Measurements from ENCODE around the gene MYL6.
"Not testable (repeated sequence)": the region's sequence is repeated elsewhere in the genome, so short reads cannot be mapped to it uniquely, and the experiment has no call there.

MYL6 gene

GRCh38 chr12:56156464-56157200 lies 1.5 kb upstream of the MYL6 start:
- DNase-seq (ENCODE audit: low read depth in 3 of 3), result not testable (repeated sequence)

GRCh38 chr12:56157201-56158028 lies 744 bp upstream of the MYL6 start:
- DNase-seq (ENCODE audit: low read depth in 3 of 3), result peak; percentile 29 to 52 (median 38)

DNA sequence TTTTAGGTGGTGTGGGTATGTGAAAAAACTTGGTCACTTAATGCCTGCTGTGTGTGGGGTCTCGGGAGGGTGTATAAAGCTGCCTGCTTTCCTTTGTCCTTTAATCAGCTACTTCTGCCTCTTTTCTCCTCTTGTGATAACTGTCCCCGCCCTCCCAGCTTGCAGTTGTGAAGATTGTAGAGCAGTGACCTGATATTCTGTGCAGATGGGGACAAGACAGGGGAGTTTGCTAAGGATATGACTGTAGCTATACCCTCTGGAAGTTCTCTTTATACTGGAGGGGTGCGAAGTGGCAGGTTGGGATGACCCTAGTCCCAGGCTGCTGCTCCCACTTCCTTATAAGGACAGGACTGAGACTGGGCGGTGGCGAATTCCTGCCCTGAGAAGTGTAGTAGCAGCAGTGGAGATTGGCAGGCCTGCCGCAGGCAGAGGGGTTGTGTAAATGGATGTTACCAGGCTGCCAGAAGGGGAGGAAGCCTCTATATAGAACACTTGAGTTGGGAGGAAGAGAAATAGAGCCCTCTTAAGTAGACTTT lies 835 bp downstream of the MYL6 start:
- DNase-seq (ENCODE audit: low read depth in 3 of 3), result peak in 1 of 3 experiments; percentile 37

GRCh38 chr12:56159482-56160192 lies 1.5 kb downstream of the MYL6 start:
- DNase-seq (ENCODE audit: low read depth in 3 of 3), result no peak

GRCh38 chr12:56160193-56160763 lies 2.1 kb downstream of the MYL6 start:
- peak; percentile 34 to 60 (median 36) for DNase-seq (ENCODE audit: low read depth in 3 of 3)

GRCh38 chr12:56160894-56161689 lies 2.9 kb downstream of the MYL6 start:
- no peak for DNase-seq (ENCODE audit: low read depth in 3 of 3)

DNA sequence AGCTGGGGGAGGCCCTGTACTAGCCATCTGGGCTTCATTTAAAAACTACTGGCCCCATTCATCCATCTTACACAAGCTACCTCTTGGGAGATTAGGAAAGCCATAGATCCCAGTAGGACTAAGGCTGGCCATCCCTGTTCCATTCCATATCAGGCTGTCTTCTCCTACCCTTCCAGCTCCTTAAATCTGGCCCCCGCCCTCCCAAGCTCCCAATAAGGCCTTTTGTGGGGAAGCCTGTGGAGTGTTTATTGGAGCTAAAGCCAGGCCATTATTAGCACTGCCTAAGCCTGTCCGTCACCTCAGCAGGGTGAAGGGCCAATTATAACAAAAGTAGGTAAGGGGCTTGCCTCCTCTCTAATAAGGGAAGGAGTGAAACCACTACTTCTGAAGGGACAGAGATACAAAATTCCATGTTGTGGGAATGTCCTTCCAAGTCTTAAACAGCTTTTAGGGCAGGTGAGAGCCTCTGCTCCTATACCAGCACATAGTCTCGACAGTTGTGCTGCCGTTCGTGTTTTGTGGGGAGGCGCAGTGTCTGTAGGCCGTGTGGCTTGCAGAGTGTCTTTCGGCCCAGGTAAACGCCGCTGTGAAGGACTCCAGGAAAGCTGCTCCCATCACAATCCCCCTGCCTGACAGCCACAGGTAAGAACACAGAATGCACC lies 3.7 kb downstream of the MYL6 start:
- no peak for DNase-seq (ENCODE audit: low read depth in 3 of 3)

- DNase-seq (ENCODE audit: low read depth in 3 of 3), result no peak
These were observed 4.5 kb downstream of the MYL6 start for GRCh38 chr12:56162468-56163290.

DNA sequence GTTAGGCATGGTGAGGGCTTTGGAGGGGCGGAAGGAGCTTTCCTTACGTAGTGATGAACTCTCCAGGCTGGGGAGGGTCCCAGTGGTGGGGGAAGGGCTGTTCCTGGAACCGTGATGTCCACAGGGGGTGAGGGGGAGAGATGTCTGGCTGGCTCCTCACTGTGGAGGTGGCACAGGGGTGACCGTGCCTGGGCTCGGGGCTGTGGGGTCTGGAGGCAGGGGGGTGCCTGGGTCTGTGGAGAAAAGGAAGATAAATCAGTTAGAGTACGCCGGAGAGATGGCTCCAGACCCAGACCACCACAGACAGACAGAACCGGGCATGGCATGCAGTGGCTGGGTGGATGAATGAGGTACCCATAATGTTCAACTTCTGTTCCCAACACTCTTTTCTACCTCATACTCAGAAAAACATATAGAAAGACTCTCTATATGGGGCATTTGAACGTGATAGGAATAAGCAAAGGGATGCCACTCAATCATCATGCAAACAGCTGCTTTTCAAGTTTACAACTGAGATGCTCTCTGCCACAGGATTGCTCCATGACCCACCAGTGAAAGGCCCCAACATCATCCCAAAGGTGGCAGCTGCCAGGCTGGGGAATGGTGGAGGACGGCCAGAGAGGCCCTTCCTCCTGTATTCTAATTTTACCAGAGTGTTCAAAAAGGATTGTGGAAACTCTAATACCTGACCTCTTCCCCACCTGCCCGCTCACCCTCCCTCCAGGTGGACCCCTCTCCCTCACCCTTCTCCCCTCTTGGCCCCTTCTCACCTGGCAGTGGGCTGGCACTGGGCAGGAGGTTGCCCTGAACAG lies 5.6 kb downstream of the MYL6 start:
- no peak for DNase-seq (ENCODE audit: low read depth in 3 of 3)

- no peak for DNase-seq (ENCODE audit: low read depth in 3 of 3)
These were observed 6.2 kb downstream of the MYL6 start for GRCh38 chr12:56164345-56164729.

- no peak for DNase-seq (ENCODE audit: low read depth in 3 of 3)
These were observed 7.2 kb downstream of the MYL6 start for GRCh38 chr12:56165369-56165768.

- no peak for DNase-seq (ENCODE audit: low read depth in 3 of 3)
These were observed 11.1 kb downstream of the MYL6 start for GRCh38 chr12:56169229-56169759.

- no peak for DNase-seq (ENCODE audit: low read depth in 3 of 3)
These were observed 14.7 kb downstream of the MYL6 start for GRCh38 chr12:56172839-56173238.

- no peak for DNase-seq (ENCODE audit: low read depth in 3 of 3)
These were observed 20.2 kb downstream of the MYL6 start for GRCh38 chr12:56178347-56178746.

DNA sequence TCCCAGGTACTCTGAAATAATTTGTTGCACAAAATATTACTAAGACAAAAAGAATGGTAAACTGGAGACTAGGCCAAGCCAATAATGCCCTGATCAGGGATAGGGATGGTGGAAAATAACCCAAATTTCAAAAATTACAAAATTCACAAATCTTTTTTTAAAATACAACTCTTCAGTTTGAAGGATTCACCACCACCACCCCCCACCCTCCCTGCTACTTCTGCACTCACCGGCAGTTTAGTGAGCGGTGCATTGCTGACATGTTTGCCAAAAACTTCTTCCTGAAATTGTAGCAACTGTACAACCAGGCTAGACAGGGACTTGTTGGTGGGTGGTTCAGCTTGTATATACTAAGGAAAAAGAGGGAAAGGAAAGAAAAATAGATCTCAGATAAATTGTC lies 28.8 kb downstream of the MYL6 start:
- DNase-seq (ENCODE audit: low read depth in 3 of 3), result no peak

DNA sequence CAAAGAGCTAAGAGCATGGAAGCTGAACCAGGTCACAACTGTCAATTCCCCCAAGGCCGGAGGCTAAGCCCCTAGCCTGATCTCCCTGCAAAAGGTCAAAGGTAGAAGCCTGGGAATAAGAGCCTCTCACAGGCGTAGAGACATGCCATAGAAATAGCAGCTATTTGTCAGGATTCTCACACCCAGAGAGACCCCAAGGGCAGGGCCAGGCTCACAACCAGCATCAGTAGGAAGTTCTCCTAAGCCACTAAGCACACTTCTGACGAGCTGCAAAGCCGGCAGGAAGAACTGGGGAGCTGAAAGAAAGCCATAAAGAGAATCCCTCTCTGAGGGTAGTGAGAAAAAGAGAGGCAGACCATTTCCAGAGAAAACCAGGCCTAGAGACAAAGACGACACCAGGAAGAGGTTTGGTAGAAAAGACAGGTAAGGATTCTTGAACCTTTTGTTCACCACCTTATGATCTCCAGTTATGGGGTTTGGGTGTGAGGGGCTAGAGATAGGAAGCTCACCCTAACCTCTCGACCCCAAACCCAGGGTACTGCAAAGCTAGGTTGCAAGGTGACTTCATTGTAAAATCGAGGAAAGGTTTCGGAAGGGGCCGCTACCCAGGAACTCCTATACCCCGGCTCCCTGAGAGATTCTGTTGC lies 30.1 kb downstream of the MYL6 start:
- DNase-seq (ENCODE audit: low read depth in 3 of 3), result no peak

DNA sequence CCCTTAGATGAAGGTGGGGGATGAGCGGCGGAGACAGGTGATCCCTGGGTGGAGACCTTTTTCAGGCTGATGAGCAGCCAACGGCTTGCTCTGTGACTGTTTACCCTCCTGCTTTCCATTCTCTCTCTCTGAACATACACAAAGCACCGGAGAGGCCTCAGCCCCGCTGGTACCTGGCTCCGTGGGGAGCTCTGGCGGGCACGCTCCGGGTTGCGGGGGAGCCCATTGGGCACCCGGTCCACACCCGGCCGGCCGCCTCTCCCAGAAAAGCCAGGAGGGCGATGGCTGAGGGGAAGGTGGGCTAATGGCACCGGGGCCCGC lies 30.6 kb downstream of the MYL6 start:
- DNase-seq (ENCODE audit: low read depth in 3 of 3), result no peak
